HL-60/S4 treated with retinoic acid at 250 ng/mL for 4 days and 3 days (cell line): ENCODE measurements around the gene CPNE8.

Experiments
- in situ Hi-C: fragments of 300-500 bp; cut with MboI; formaldehyde crosslinking; loops from 2 replicates; pipeline ENCODE4 v1.7.0; 2022; ENCODE audit warnings: low sequenced_read_pairs

CPNE8 gene

DNA sequence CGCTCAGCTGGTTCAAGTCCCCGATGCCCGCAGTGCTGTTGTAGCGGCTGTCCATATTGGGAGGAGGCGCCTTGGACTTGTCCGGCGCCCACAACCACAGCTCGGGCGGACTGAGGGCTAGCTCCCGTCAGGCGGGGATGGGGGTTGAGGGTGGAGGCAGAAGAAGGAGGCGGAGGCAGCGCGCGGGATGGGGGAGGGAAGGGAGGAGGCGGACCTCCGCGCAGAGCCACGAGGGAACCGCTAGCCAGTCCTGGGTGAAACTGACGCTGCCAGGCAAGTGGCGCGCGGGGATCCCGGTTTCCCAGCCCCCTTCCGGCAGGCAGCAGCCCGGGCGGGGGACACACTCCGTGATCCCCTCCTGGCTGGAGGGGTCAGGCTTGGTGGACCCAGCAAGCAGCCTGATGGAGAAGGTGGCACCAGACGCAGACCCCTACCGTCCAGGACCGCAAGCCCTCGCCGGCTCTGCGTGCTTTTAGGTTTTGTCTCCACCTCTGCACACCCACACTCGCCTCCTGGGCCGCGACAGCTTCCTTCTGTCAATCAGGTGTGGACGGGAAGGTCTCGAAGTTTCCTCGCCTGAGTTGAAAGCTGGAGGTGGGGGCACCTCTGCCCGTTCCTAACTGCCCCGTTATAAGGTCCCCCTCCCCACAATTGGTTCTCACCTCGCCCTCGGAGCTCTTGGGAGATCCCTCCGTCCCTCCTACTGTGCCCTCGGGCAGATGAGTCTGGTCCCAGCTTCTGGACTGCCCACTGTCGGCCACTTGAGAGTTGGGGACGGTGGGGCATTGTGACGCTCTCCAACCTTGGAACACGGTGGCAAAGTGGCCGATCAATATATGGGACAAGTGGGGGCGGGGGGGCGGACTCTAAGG, at the start of gene CPNE8:
Gene CPNE8 (minus strand): TSS at position 112 of the 872 bp plus-strand sequence. CDS start 57 bp downstream, at position 55.
- in situ Hi-C loops, result no loop called here

DNA sequence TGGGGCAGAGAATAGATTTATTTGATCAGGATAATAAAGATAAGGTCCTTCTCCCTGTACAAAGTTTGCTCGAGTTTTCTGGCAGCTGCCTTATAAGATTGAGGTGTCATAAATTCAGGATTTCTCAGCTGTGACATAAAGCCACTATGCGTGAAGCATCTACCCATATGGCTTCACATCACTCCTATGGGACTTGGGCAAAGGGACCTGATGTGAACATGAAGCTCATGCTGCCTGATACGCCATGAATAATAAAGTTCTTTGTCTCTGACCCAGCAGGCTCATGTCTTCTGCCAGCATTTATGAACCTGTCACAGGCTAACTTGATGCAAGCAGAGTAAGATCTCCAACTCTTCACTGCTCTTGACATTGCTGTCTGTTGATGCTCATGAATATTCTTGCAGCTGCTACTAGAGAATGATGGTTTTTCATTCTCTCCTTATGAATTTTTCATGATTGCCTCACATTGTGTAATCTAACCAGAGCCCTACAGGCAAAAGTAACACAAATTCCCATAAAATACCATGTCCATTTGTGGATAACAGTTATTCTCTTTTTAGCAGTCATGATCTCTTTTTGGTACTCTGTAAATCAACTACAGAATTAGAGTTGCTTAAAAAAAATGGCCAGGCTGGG, 49.0 kb upstream of the CPNE8 start:
- in situ Hi-C loops, result no loop called here

GRCh38 chr12:38949363-38949762, 44.0 kb upstream of the CPNE8 start:
- in situ Hi-C loops, result no loop called here

DNA sequence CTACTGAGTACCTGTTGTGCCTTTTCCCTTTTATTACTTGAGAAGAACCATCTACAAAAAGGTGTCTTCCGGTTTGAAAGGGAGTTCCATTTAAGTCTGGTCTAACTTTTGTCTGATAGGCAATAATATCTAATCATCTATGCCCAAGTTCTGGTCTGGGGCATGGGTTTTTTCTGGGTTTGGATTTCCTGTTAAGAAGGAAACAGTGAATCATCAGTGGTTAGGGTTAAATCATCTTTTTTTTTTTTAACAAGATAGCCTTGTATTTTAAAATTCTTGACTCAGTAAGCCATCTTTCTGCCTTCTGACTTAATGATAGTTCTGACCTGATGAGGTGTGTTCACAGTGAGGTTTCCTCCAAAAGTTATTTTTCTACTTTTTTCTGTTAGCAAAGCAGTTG, 29.3 kb upstream of the CPNE8 start:
- in situ Hi-C loops, result no loop called here

DNA sequence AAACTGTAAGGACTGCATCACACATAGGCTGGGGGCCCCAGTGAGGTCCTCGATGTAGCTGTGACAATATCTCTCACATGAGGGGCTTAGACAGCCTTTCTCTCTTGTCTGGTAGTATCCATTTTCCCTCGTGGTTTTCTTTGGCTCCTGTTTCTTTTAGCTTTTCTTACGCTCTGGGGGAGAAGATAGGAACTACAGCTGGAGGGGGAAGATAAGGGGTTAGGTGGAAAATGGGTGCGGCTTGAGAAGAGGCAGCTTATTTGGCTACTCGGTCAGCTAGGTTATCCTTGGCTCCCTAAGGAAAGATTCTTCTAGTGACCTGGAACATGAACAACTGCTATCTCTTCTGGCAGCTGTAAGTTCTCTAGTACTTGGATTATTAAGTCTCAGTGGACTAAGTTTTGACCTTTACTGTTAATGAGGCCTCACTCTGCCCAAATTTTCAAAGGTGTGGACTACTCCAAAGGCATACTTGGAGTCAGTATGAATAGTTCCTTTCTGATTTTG, 28.7 kb upstream of the CPNE8 start:
- in situ Hi-C loops, result no loop called here

DNA sequence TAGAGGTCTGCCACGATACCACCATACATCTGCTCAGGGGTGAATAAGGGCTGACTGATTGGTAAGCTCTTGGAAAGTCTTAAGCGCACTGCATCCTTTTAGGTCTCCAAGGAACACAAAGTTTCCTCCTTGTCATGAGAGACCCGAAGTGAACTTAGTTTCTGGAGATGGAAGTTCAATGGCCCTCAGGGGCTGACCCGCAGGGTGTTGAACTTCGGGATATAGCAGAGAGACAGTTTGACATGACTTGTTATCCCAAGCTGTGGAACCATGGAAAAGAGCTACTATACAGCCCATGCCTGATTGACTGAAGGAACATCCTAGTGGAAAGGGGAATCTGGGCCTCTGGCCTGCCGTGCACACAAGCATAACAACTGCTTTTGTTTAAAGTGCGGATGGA, 26.9 kb upstream of the CPNE8 start:
- in situ Hi-C loops, result no loop called here

DNA sequence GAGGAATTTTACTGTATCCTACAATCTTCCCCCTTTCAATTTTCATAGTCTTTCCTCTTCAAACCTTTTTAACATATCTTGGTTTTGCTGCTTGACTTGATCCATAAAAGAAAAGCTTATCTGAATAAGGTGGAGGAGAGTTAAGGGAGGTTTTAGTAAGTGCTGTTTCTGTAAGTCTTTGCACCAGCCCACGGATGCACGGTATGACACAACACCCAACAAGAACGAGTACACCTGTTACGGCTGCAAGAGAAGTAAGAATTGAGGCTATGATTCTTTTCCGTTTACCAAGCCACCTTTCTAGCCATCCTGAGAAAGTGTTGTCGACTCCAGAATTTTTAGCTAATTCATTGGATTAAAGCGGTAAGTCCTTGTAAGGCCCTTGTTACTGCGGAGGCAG, 26.1 kb upstream of the CPNE8 start:
- in situ Hi-C loops, result no loop called here

- in situ Hi-C loops, result no loop called here
These were observed 25.6 kb upstream of the CPNE8 start for GRCh38 chr12:38930990-38931389.

DNA sequence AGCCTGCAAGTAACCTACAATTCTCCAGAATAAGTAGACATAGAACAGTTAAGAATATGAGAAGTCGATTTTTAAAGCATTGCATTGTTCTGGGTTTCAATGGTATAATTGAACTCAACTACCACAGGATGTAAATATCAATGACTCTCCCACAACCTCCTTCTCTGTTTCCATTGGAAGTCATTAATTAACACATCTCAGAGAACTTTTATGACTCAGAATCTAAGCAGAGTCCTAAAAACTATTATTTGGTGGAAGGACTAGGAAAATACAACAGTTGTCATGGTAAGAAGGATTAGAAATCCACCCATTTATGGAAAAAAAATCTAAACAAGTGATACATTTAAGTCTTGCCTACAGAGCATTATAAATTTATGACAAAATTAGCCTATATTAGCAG, 21.1 kb upstream of the CPNE8 start:
- in situ Hi-C loops, result no loop called here

GRCh38 chr12:38921025-38921677, 15.8 kb upstream of the CPNE8 start:
- in situ Hi-C loops, result no loop called here

- in situ Hi-C loops, result no loop called here
These were observed 13.8 kb upstream of the CPNE8 start for GRCh38 chr12:38919191-38919590.

DNA sequence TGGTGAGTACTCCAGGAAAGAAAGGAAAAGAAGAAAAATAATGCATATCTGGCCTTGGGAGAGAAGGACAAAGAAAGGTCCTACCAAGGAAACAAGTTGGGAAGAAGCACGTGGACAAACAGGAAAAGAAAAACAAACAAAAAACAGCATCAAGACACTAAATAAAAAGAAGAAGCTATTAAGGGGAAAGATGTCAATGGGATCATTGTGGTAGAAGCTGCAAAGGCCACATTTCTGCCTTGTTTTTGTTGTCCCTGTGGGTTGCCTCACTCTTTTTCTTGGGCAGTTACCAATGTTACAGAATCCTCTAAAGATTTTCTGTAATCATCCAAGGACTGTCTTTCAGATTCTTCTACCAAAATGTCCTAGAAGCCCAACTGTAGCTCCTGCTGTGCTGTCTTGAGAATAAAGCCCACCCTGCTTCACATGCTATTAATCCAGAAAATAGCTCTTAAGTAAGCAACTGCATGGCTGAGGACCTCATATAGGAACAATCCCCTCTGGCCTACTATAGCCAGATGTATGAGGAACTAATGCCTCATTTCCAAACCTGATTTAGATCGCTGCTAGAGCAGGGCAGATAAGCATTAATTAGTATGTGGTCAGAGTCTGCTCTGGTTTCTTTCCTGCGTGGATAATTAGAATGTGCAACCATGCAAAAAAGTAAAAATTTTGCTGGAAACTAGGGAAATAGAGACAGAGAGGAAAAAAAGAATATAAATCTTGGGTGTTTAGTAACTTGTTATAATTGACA, 10.2 kb upstream of the CPNE8 start:
- in situ Hi-C loops, result no loop called here

GRCh38 chr12:38912116-38912515, 6.7 kb upstream of the CPNE8 start:
- in situ Hi-C loops, result no loop called here

GRCh38 chr12:38911611-38912010, 6.2 kb upstream of the CPNE8 start:
- in situ Hi-C loops, result no loop called here

- in situ Hi-C loops, result no loop called here
These were observed 2.0 kb upstream of the CPNE8 start for GRCh38 chr12:38907201-38907923.

GRCh38 chr12:38906482-38907200, 1.2 kb upstream of the CPNE8 start:
- in situ Hi-C loops, result no loop called here

DNA sequence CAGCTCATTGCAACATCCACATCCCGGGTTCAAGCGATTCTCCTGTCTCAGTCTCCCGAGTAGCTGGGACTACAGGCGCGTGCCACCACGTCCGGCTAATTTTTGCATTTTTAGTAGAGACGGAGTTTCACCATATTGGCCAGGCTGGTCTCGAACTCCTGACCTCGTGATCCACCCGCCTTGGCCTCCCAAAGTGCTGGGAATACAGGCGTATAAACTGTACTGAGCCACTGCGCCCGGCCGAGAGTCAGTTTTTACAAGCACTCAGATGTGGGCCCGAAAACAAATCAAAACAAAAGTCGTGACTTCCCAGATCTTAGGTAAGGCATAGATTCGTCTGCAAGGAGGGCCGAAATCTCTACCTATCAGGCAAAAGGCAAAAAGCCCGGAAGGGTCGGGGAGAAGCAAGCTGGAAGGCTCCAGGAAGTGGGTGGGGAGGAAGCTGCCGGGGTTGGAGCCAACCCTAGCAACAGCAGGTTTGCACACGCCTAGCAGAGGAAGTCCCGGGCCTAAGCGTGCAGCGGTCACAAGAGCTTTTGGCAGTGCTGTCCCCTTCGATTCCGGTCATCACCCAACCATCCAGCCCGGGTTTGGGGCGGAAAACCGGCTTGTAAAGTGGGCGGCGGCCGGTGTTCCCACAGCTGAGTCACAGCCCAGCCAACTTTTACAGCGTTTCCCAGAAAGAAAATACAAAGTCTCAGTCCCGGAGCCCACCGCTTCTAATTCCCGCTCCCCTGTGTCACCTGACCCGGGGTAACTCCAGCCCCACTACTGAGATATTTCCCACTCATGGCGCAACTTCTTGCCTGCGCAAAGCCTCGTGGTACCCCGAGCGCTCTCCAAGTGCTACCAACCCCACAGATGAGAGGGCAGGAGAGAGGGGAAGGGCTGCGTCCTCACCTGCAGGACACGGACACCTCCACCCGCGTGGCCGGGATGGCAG, 583 bp downstream of the CPNE8 start:
- in situ Hi-C loops, result no loop called here

- in situ Hi-C loops, result no loop called here
These were observed 1.8 kb downstream of the CPNE8 start for GRCh38 chr12:38903596-38903995.
